Raji (cell line): ENCODE measurements around the gene GREM1.

Experiments used
- POLR2A ChIP-seq: IDR thresholded peaks from 2 replicates; pipeline ENCODE4 v1.6.1; 2011; ENCODE audit warnings: low read depth, low read length, control low read depth; ENCODE audit not compliant: insufficient read depth

Gene GREM1

GRCh38 chr15:32738666-32739065, 20.9 kb downstream of the GREM1 start:
- no peak for TF ChIP-seq POLR2A

- TF ChIP-seq POLR2A, result no peak
Measured at GRCh38 chr15:32739522-32740063, 21.8 kb downstream of the GREM1 start.

- no peak for TF ChIP-seq POLR2A
Measured at GRCh38 chr15:32743411-32744140, 25.8 kb downstream of the GREM1 start.

GRCh38 chr15:32746116-32746857, 28.5 kb downstream of the GREM1 start:
- no peak for TF ChIP-seq POLR2A

DNA sequence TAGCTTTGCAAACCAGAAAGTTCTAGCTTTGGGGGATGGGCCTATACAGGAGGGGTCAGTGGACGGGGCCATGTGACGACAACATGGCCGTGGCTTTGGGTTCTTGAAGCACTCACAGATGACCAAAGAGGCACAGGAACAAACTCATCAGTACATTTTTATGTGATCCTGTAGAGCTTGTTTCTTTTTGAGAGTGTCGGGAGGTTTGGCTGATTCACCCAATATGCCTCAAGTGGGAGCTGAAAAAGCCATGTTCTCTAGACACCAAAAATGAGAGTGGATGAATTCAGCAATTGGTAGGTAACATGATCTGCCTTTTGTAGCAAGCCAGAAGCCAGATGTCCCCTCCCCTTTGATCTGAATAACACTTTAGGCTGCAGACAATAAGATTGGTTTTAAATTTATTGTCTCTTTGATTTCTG, 30.1 kb downstream of the GREM1 start:
- no peak for TF ChIP-seq POLR2A

- no peak for TF ChIP-seq POLR2A
Measured at GRCh38 chr15:32750979-32751378, 33.2 kb downstream of the GREM1 start.

- TF ChIP-seq POLR2A, result no peak
Measured at GRCh38 chr15:32757426-32757825, 39.6 kb downstream of the GREM1 start.

DNA sequence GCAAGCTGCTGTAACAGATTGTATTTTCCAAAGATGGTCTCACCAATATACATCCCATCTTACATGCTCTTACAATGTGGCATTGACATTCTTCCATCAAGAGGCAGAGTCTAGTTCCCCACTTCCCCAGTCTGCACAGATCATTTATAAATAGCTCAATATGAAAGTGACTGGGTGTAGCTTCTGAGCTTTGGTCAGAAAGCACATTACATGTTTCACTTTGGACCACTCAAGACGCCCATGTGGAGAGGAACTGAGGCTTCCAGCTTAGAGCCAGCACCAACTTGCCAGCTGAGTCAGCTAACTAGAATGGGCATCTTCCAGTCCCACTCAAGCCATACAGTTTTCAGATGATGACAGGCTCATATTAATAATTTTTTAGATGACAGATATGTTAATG, 45.5 kb downstream of the GREM1 start:
- TF ChIP-seq POLR2A, result no peak

DNA sequence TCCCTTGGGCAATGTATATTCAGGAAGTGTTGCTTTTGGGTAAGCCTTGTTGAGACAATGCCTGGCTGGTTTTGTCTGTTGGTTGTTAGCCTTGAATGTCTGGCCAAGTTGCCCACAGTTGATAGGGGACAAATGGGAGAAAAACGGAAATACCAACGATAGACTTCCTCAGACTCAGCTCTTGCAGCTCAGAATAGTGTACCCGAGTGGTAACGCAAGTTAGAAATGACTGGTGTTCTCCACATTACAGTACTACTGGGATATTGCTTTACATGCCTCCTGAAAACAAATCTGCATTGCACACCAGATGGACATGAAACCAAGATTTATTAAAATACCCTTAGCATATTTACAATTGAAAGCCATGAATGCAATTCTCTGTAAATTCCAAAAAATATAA, 47.4 kb downstream of the GREM1 start:
- TF ChIP-seq POLR2A, result no peak

DNA sequence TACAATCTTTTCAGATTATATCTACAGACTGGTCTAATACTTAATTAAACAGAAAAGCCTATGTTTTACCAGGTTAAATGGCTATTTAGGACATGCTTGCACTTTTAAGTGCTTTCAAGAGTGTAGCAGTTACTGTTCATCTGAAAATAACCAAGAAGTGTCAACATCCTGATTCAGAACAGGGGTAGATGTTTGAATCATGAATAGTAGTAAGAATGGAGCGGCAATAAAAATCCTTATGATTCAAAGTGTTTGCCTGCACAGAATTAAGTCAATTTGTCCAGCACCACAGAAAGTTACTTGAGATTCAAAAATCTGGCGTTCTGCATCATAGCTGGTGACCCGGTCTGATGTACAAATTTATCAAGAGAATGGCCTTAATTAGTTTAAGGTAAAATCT, 48.3 kb downstream of the GREM1 start:
- TF ChIP-seq POLR2A, result no peak

DNA sequence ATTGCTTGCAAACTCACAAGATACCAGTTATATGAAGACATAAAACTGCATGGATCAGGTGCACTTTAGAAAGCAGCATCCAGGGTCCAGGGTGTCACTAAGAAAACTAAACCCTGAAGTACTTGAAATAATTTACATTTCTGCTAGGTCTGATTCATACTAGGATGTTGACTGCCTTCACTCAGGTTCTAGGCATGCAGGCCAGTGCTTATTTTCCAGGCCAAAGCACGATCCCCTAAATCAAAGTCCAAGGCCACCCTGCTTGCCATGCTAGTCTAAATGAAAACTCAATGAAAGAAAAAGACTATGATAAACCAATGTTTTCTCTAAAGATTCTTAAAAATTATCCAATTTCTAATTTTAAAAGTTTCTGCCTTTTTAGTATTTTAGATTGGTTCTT, 49.4 kb downstream of the GREM1 start:
- TF ChIP-seq POLR2A, result no peak

DNA sequence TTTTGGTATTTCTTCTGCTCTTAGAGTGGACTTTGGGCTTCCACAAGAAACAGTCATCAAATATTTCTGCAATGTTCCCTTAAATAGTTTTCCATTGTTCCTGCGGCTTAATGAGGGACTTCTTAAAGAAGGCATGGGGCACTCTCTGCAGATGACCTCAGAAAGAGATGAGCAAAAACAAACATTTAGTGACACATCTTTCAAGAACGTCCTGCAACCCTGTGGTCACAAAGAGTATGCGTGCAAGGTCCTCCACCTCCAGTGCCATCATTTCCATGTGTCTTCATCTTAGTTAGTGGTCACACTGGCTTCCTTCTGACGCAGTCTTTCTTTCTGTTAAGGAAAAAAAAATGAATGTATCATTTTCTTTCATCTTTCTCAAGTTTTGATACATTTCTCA, 56.2 kb downstream of the GREM1 start:
- TF ChIP-seq POLR2A, result no peak

GRCh38 chr15:32775103-32775502, 57.3 kb downstream of the GREM1 start:
- no peak for TF ChIP-seq POLR2A

- no peak for TF ChIP-seq POLR2A
Measured at GRCh38 chr15:32778391-32779176, 60.8 kb downstream of the GREM1 start.

GRCh38 chr15:32781781-32782180, 64.0 kb downstream of the GREM1 start:
- TF ChIP-seq POLR2A, result no peak
